ENCODE results near the gene SLC4A5. TPM values are rescaled to one million over a fixed set of nuclear protein-coding genes. Genes with fewer than 3 reads are reported as not detected.

Gene SLC4A5
- total RNA-seq, 1 experiment from 2014 or later, result 0.07 TPM

GRCh38 chr2:74267068-74267467 lies 76.1 kb downstream of the SLC4A5 start:
- peak; percentile 27 for DNase-seq (ENCODE audit: low spot score)

- no peak for DNase-seq (ENCODE audit: low spot score)
Observed at GRCh38 chr2:74264281-74264680, 78.9 kb downstream of the SLC4A5 start.

GRCh38 chr2:74262681-74263080 lies 80.5 kb downstream of the SLC4A5 start:
- no peak for DNase-seq (ENCODE audit: low spot score)

GRCh38 chr2:74261204-74261864 lies 81.9 kb downstream of the SLC4A5 start:
- DNase-seq (ENCODE audit: low spot score), result peak; percentile 33

- no peak for DNase-seq (ENCODE audit: low spot score)
Observed at GRCh38 chr2:74260495-74260894, 82.7 kb downstream of the SLC4A5 start.

GRCh38 chr2:74259733-74260132 lies 83.5 kb downstream of the SLC4A5 start:
- DNase-seq (ENCODE audit: low spot score), result no peak

GRCh38 chr2:74259191-74259590 lies 84.0 kb downstream of the SLC4A5 start:
- no peak for DNase-seq (ENCODE audit: low spot score)

- DNase-seq (ENCODE audit: low spot score), result no peak
Observed at GRCh38 chr2:74255660-74256213, 87.5 kb downstream of the SLC4A5 start.

- DNase-seq (ENCODE audit: low spot score), result peak; percentile 21
Observed at GRCh38 chr2:74253971-74254310, 89.3 kb downstream of the SLC4A5 start.

- no peak for DNase-seq (ENCODE audit: low spot score)
Observed at GRCh38 chr2:74253306-74253970, 89.8 kb downstream of the SLC4A5 start.

GRCh38 chr2:74252862-74253261 lies 90.4 kb downstream of the SLC4A5 start:
- DNase-seq (ENCODE audit: low spot score), result no peak

- DNase-seq (ENCODE audit: low spot score), result no peak
Observed at GRCh38 chr2:74252036-74252435, 91.2 kb downstream of the SLC4A5 start.

GRCh38 chr2:74250189-74250631 lies 93.0 kb downstream of the SLC4A5 start:
- peak; percentile 34 for DNase-seq (ENCODE audit: low spot score)

- peak; percentile 12 for DNase-seq (ENCODE audit: low spot score)
Observed at GRCh38 chr2:74249406-74250122, 93.7 kb downstream of the SLC4A5 start.

GRCh38 chr2:74246496-74247195 lies 96.6 kb downstream of the SLC4A5 start:
- DNase-seq (ENCODE audit: low spot score), result no peak

GRCh38 chr2:74244286-74244685 lies 98.9 kb downstream of the SLC4A5 start:
- DNase-seq (ENCODE audit: low spot score), result no peak

- no peak for DNase-seq (ENCODE audit: low spot score)
Observed at GRCh38 chr2:74242354-74243071, 100.7 kb downstream of the SLC4A5 start.

GRCh38 chr2:74239346-74239745 lies 103.9 kb downstream of the SLC4A5 start:
- DNase-seq (ENCODE audit: low spot score), result no peak

GRCh38 chr2:74238879-74239278 lies 104.3 kb downstream of the SLC4A5 start:
- peak; percentile 41 for DNase-seq (ENCODE audit: low spot score)

- DNase-seq (ENCODE audit: low spot score), result no peak
Observed at GRCh38 chr2:74235041-74235440, 108.2 kb downstream of the SLC4A5 start.

GRCh38 chr2:74233648-74234047 lies 109.6 kb downstream of the SLC4A5 start:
- no peak for DNase-seq (ENCODE audit: low spot score)
